Smooth muscle cell (in vitro differentiated cells): Measurements from ENCODE around the gene NBPF26. TPM values are rescaled to one million over a fixed set of nuclear protein-coding genes. Genes with fewer than 3 reads are reported as not detected.
"Not testable (repeated sequence)": the region's sequence is repeated elsewhere in the genome, so short reads cannot be mapped to it uniquely, and the experiment has no call there.

Experiments used
- DNase-seq: peaks from one replicate; lab custom pipeline; 2025; ENCODE audit not compliant: unreplicated experiment; lab: John Stamatoyannopoulos, UW
- H2AFZ ChIP-seq: fragments of 200-600 bp; sonication (generic); 2 replicates; pipeline ENCODE4 v1.6.0; 2016; ENCODE audit warnings: antibody characterized with exemption, low read depth, mild to moderate bottlenecking
- H3F3A ChIP-seq: fragments of 200-600 bp; sonication (generic); 2 replicates; pipeline ENCODE4 v1.6.0; 2017; ENCODE audit warnings: antibody characterized with exemption, low read depth
- H3K27ac ChIP-seq: fragments of 200-600 bp; sonication (generic); 2 replicates; pipeline ENCODE4 v1.5.1; 2016; ENCODE audit warnings: low read depth, mild to moderate bottlenecking
- H3K27me3 ChIP-seq: fragments of 200-600 bp; sonication (generic); 2 replicates; pipeline ENCODE4 v1.6.1; 2016; ENCODE audit warnings: low read depth, mild to moderate bottlenecking
- H3K36me3 ChIP-seq: fragments of 200-600 bp; sonication (generic); 2 replicates; pipeline ENCODE4 v1.5.1; 2016; ENCODE audit warnings: low read depth
- H3K4me1 ChIP-seq: fragments of 200-600 bp; sonication (generic); 2 replicates; pipeline ENCODE4 v1.5.1; 2016; ENCODE audit warnings: low read depth
- H3K4me2 ChIP-seq: fragments of 200-600 bp; sonication (generic); 2 replicates; pipeline ENCODE4 v1.6.0; 2016; ENCODE audit warnings: mild to moderate bottlenecking
- H3K4me3 ChIP-seq: fragments of 200-600 bp; sonication (generic); 2 replicates; pipeline ENCODE4 v1.5.1; 2016; ENCODE audit warnings: mild to moderate bottlenecking
- H3K79me2 ChIP-seq: fragments of 200-600 bp; sonication (generic); 2 replicates; pipeline ENCODE4 v1.6.0; 2016; ENCODE audit warnings: low read depth, mild to moderate bottlenecking
- H3K9ac ChIP-seq: fragments of 200-600 bp; sonication (generic); 2 replicates; pipeline ENCODE4 v1.6.0; 2016; ENCODE audit warnings: low read depth
- H3K9me3 ChIP-seq: fragments of 200-600 bp; sonication (generic); replicated peaks from 2 replicates; pipeline ENCODE4 v1.5.1; 2016; ENCODE audit warnings: low read depth
- H4K20me1 ChIP-seq: fragments of 200-600 bp; sonication (generic); 2 replicates; pipeline ENCODE4 v1.6.0; 2016; ENCODE audit warnings: low read depth
- WGBS: methylation state at CpG from one replicate; pipeline ENCODE4 v1.1.7; 2016; ENCODE audit warnings: low lambda C conversion rate; 5-methylcytosine and 5-hydroxymethylcytosine counted together
- polyA plus RNA-seq: library from polyadenylated mRNA; unstranded; fragments of >200 nt; fragmentation: Nextera tagmentation; extraction: Ambion mirVana; gene quantifications from 2 replicates; pipeline ENCODE4 v1.2.1, GENCODE V29; 2016
- total RNA-seq: library from RNA; depleted of rRNA; stranded (reverse); fragments of >200 nt; gene quantifications from 2 replicates; pipeline ENCODE4 v1.2.3, GENCODE V29; 2014
- TF ChIP-seq, protein P1 (sequence below): fragments of 200-600 bp; sonication (generic); IDR thresholded peaks from 2 replicates; pipeline ENCODE4 v1.5.1; 2017; ENCODE audit warnings: borderline replicate concordance, mild to moderate bottlenecking, antibody characterized with exemption; ENCODE audit not compliant: insufficient read depth, poor library complexity, severe bottlenecking

NBPF26 gene
- total and polyA plus RNA-seq, 2 experiments from 2014 or later: 12.6 to 19.0 TPM

DNA sequence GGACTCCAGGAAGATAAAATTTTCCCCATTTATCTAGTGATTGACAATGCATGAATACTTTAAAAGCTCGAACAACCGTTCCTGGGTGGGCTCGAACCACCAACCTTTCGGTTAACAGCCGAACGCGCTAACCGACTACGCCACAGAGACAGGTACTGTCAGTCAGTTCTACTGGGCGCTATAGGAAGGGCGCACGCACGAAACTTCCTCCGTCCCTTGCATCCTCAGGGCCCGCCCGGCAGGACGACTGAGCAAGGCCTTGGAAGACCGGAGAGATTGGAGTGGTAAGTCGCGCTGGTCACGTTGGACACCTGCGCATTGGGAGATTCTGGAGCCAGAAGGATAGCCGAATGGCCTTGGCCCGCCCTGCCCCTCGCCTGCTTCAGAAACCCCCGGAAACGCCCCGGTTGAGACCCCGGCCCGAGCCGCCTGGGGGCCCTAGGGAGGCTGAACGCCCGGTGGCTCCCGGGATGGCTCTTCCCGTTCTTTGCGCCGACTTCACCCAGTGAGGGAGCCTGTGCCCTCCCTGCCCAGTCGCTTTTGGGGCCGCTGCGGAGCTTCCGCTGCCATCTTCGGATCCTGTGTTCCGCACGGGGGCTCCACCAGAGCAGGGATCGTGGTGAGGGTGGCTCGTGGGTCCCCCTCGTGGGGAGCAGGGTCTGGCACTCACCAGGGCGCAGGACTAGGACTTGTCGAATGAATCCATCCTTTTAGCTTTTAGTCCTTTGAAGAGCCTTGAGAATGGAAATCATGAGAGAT is 120.6 kb downstream of the NBPF26 start:
- 1% methylated on average over 45 of the region's 49 CpGs for WGBS
- not testable (repeated sequence) for H3K27me3 ChIP-seq, H3K79me2 ChIP-seq, H3K4me1 ChIP-seq, H3K9me3 ChIP-seq, H4K20me1 ChIP-seq, H3K36me3 ChIP-seq, H3K9ac ChIP-seq, H2AFZ ChIP-seq, H3F3A ChIP-seq, DNase-seq, H3K27ac ChIP-seq
- TF ChIP-seq, protein P1, sequence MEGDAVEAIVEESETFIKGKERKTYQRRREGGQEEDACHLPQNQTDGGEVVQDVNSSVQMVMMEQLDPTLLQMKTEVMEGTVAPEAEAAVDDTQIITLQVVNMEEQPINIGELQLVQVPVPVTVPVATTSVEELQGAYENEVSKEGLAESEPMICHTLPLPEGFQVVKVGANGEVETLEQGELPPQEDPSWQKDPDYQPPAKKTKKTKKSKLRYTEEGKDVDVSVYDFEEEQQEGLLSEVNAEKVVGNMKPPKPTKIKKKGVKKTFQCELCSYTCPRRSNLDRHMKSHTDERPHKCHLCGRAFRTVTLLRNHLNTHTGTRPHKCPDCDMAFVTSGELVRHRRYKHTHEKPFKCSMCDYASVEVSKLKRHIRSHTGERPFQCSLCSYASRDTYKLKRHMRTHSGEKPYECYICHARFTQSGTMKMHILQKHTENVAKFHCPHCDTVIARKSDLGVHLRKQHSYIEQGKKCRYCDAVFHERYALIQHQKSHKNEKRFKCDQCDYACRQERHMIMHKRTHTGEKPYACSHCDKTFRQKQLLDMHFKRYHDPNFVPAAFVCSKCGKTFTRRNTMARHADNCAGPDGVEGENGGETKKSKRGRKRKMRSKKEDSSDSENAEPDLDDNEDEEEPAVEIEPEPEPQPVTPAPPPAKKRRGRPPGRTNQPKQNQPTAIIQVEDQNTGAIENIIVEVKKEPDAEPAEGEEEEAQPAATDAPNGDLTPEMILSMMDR: peak; percentile 32
- Histone ChIP-seq H3K4me2 (peak overlapping the region; percentile 84), H3K4me3 (peak overlapping the region; percentile 55)

DNA sequence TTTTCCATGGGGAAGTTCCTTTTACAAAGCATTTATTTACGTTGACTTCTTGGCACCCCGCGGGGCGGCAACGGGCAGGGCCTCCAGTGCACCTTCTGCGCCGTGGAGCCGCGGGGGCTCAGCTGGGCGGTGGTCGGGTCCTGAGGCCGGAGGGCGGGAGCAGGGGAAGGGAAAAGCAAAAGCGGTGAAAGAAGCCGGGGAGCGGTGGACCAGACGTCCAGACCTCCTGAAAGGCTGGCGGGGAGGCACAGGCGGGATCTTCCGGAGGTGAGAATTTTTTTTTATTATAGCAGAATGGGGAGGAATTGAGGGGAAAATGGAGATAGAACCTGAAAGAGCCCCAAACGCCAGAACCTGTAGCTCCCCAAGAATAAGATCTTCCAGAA is 121.2 kb downstream of the NBPF26 start:
- not testable (repeated sequence) for H3K9ac ChIP-seq, H3K4me1 ChIP-seq, H3K27ac ChIP-seq, H3F3A ChIP-seq, DNase-seq, H4K20me1 ChIP-seq, H3K79me2 ChIP-seq, H3K36me3 ChIP-seq, H3K27me3 ChIP-seq, H2AFZ ChIP-seq, H3K9me3 ChIP-seq
- peak overlapping the region; percentile 84 for H3K4me2 ChIP-seq
- H3K4me3 ChIP-seq: peak overlapping the region; percentile 55
- 1% methylated on average over 12 of the region's 21 CpGs for WGBS

DNA sequence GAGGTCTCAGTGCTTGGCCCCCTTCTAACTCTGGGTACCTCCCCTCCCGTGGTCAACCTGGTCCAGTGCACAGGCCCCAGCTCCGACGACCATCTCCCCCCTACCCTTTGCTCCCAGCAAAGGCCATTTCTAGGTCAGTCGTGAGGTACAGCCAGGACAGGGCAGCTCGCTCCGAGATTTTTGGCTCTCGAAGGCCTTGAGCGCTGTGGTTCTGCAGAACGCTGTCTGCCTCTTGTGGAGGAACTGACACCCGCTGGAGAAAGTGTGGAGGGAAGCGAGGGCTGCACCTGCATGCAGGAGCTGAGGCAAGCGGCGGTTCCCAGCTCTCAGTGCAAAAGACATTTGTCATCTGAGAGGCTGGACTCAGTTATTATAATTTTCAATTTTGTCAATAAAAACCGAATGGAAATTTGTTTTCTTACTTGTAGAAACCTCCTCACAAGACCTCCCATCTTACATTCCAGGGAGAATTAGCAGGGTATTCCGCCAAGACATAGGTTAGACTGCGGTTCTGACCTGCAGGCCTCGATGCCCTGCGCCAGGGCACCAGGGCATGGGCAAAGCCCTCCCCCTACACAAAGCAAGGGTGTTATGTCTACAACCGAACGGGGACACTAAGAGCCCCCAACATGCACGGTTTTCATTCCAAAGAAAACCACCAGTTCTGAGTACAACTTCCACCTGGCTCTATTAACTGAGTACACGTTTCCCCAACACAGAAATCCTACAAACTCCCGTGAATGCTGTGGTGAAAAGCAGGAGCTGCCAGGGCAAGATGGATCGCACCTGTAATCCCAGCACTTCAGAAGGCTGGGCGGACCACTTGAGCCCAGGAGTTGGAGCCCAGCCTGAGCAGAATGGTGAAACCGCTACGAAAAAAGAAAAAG is 125.9 kb downstream of the NBPF26 start:
- H3K27ac ChIP-seq, H4K20me1 ChIP-seq, H3K4me2 ChIP-seq, H3F3A ChIP-seq, H3K79me2 ChIP-seq, H3K27me3 ChIP-seq, H3K9me3 ChIP-seq, DNase-seq, H3K4me1 ChIP-seq, H3K36me3 ChIP-seq, H3K9ac ChIP-seq, H2AFZ ChIP-seq: not testable (repeated sequence)
- 72% methylated on average over 22 of the region's 27 CpGs for WGBS
- peak overlapping the region; percentile 61 for H3K4me3 ChIP-seq

DNA sequence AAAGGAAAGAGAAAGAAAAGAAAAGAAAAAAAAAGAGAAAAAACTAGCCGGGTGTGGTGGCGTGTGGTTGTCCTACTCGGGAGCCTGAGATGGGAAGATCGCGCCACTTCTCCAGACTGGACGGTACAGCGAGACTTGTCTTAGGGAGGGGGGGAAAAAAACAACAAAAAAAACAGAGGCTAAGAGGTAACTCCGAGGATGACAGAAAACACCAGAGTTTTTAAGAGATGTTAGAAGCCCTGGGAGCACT is 126.5 kb downstream of the NBPF26 start:
- H2AFZ ChIP-seq, H3K36me3 ChIP-seq, H3K4me1 ChIP-seq, H3K9ac ChIP-seq, H3K9me3 ChIP-seq, H3K27me3 ChIP-seq, DNase-seq, H3F3A ChIP-seq, H3K4me2 ChIP-seq, H3K79me2 ChIP-seq, H4K20me1 ChIP-seq: not testable (repeated sequence)
- Histone ChIP-seq H3K4me3 (peak overlapping the region; percentile 61), H3K27ac (peak overlapping the region; percentile 93)
- 12% methylated on average over 8 of the region's 8 CpGs for WGBS

DNA sequence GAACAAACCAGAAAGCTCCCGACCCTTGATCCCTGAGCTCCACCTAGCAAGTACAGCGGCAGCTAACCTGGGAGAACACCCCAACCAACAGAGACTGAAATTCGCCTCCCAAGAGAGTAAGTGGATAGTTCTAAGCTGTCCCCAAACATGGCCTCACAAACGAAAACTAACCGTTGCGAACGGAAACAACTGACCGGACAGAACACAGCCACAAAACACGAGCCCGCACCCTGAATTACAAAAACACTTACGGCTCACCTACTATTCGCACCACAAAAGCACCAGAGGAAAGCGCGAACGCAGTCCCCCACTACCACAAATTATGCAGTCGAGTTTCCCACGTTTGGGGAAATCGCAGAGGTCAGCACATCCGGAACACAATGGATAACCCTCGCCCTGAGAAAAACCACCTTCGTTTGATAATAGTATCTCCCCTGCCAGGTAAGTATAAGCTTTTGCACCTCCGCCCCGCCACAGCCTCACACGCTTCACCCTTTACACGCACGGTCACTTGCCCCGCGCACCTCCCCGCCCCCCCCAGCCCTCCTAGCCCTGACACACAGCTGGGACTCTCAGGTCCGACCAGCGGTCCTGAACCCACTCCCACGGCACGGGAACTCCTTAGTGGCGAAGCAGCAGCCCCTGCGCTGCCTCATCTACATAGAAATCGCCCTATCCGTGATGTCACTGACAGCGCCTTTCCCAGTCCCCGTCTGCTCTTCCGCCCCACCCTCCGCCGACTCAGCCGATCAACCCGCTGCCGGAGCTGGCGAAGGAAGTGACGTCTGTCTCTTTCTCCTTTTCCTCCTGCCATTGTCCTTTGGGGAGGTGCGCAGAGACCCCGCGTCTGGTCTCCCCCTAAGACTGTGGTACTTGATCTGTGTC is 127.0 kb downstream of the NBPF26 start:
- WGBS: under 1% methylated on average over 45 of the region's 50 CpGs
- not testable (repeated sequence) for H4K20me1 ChIP-seq

DNA sequence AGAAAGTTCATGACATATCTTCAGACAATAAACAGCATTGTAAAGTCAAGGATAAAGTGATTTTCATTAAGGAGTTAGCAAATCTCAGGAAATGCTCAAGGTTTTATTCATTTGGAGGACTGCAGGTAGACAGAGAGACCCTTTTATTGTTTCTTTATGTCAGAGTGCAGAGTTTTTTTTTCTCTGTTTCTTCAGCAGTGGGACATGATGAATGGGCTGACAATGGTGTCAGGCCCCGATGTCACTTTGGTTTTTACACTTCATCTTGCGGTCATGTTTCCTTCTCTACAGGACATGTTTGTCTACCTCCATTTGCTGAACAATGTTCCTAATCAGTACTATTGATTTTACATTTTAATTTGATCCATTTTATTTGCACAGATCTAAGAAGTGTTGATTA is 134.4 kb downstream of the NBPF26 start:
- H3K4me2 ChIP-seq, H3K79me2 ChIP-seq, H4K20me1 ChIP-seq, H3K4me1 ChIP-seq, H3K4me3 ChIP-seq, H3K27me3 ChIP-seq, H3K9ac ChIP-seq, H3K36me3 ChIP-seq, H3K9me3 ChIP-seq, H2AFZ ChIP-seq, DNase-seq, H3F3A ChIP-seq, H3K27ac ChIP-seq: not testable (repeated sequence)
- WGBS: 62% methylated on average over 2 of the region's 2 CpGs

More for the DNA sequence above, 127.0 kb downstream of the NBPF26 start:
- H3K4me2 ChIP-seq: peak overlapping the region; percentile 89
- not testable (repeated sequence) for DNase-seq, H3K36me3 ChIP-seq, H3K27me3 ChIP-seq, H3K79me2 ChIP-seq, H3F3A ChIP-seq, H3K4me1 ChIP-seq, H3K9me3 ChIP-seq
- H3K9ac ChIP-seq: peak overlapping the region; percentile 83
- H2AFZ ChIP-seq: peak overlapping the region; percentile 99
- peak overlapping the region; percentile 61 for H3K4me3 ChIP-seq
- peak overlapping the region; percentile 93 for H3K27ac ChIP-seq

DNA sequence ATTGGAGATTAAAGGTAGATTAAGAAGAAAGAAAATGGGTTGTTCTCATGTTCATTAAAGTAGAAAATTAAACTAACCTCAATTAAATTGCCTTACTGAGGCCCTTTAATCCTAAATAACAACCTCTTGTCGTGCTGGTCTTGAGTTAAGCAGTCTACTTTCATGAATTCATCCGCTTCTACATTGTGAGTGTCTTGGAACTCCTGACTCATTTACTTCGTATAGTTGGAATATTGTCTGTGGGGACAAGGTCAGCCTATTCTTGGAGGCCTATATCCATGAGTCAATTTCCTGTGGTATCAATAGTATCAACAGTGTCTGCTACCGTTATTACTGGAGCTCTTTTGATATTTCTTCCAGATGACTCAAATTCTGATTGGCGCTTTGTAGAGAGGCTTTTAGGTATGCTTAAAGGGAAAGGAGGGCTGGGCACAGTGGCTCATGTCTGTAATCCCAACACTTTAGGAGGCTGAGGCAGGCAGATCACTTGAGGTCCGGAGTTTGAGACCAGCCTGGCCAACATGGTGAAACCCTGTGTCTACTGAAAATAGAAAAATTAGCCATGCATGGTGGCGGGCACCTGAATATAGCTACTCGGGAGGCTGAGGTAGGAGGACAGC is 136.0 kb downstream of the NBPF26 start:
- H3K4me3 ChIP-seq, H3K9me3 ChIP-seq, H3K4me1 ChIP-seq, H3K36me3 ChIP-seq, DNase-seq, H3K9ac ChIP-seq, H3K27me3 ChIP-seq, H2AFZ ChIP-seq, H4K20me1 ChIP-seq, H3F3A ChIP-seq, H3K79me2 ChIP-seq: not testable (repeated sequence)
- Histone ChIP-seq H3K4me2 (peak overlapping the region; percentile 51), H3K27ac (peak overlapping the region; percentile 89)
- WGBS: 27% methylated on average over 3 of the region's 8 CpGs
